Gastroesophageal sphincter (tissue), 4 donors: Measurements from ENCODE around the gene CYBA. TPM values are rescaled to one million over a fixed set of nuclear protein-coding genes. Genes with fewer than 3 reads are reported as not detected.

ENCODE experiments used
- ATAC-seq: fragments of 150-250 bp; one replicate; pipeline ENCODE4 v1.9.1; 2016; ENCODE audit warnings: mild to moderate bottlenecking, moderate library complexity
- H3K27ac ChIP-seq, 4 donors: fragments of 200-600 bp; sonication (generic) in 3 of 4; 1 replicate in 3 of 4; 2 replicates in 1 of 4; pipeline ENCODE4 v1.5.1; 2016 to 2019
- H3K27me3 ChIP-seq: fragments of 200-600 bp; sonication (generic); one replicate; pipeline ENCODE4 v1.5.1; 2019
- H3K36me3 ChIP-seq, 2 donors: fragments of 200-600 bp; sonication (generic); one replicate each; pipeline ENCODE4 v1.5.1; 2019; ENCODE audit warnings: control low read depth in 1 of 2
- H3K4me1 ChIP-seq, 3 donors: fragments of 200-600 bp; sonication (generic); 1 replicate in 2 of 3; 2 replicates in 1 of 3; pipeline ENCODE4 v1.5.1; 2016 to 2019; ENCODE audit warnings: control low read depth in 2 of 3
- H3K4me3 ChIP-seq, 2 donors: fragments of 200-600 bp; sonication (generic); one replicate each; pipeline ENCODE4 v1.5.1; 2019; ENCODE audit warnings: mild to moderate bottlenecking in 1 of 2, moderate library complexity in 1 of 2
- H3K9me3 ChIP-seq, 3 donors: fragments of 200-600 bp; sonication (generic); one replicate each; pipeline ENCODE4 v1.5.1; 2017 to 2019; ENCODE audit warnings: control low read depth in 2 of 3
- CTCF ChIP-seq, 4 experiments: fragments of 200-600 bp in 2 of 4; fragments of 450-650 bp in 2 of 4; sonication (generic) in 1 of 4; IDR thresholded peaks; one replicate each; pipeline ENCODE4 v1.5.1; 2017 to 2019; ENCODE audit warnings: antibody characterized with exemption in 4 of 4, mild to moderate bottlenecking in 2 of 4, moderate library complexity in 2 of 4
- EP300 ChIP-seq: sonication (generic); formaldehyde crosslinking; IDR thresholded peaks from one replicate; pipeline ENCODE4 v1.6.1; 2017; ENCODE audit warnings: antibody characterized with exemption, mild to moderate bottlenecking
- POLR2A ChIP-seq, 2 donors: fragments of 450-650 bp; IDR thresholded peaks; one replicate each; pipeline ENCODE4 v1.6.1; 2017; ENCODE audit warnings: antibody characterized with exemption in 2 of 2, mild to moderate bottlenecking in 2 of 2, moderate library complexity in 1 of 2
- POLR2AphosphoS5 ChIP-seq: sonication (generic); formaldehyde crosslinking; IDR thresholded peaks from one replicate; pipeline ENCODE4 v1.6.1; 2017; ENCODE audit warnings: antibody characterized with exemption
- WGBS, 2 donors: methylation state at CpG; one replicate each; pipeline ENCODE4 v1.1.5; 2018; ENCODE audit warnings: low coverage in 1 of 2; 5-methylcytosine and 5-hydroxymethylcytosine counted together
- total RNA-seq, 4 donors: library from RNA; depleted of rRNA; stranded (reverse); fragments of >200 nt; gene quantifications; one replicate each; pipeline ENCODE4 v1.1.0, GENCODE V29; 2016

CYBA gene
- total RNA-seq, 4 donors from 2014 or later: 19.9 to 135 (median 79.1) TPM

GRCh38 chr16:88601313-88602036 is 49.4 kb downstream of the CYBA start:
- TF ChIP-seq POLR2AphosphoS5: no peak
- TF ChIP-seq EP300: no peak
- no peak for TF ChIP-seq POLR2A (IDR thresholded peaks at IDR 0.05)
- no peak for TF ChIP-seq CTCF (IDR thresholded peaks at IDR 0.05)
- H3K27me3 ChIP-seq: no peaks in the 10 kb centered on the region
- no peaks in the 10 kb centered on the region for H3K9me3 ChIP-seq
- no peak for ATAC-seq
- WGBS, 2 donors: 75 to 77% methylated on average over 5 to 6 of the region's 9 CpGs
- H3K4me3 ChIP-seq: no peak overlapping the region
- H3K4me1 ChIP-seq: peaks cover 0 to 22% (median 0%) of the 10 kb centered on the region in 3 donors
- H3K27ac ChIP-seq: no peak overlapping the region
- peaks cover 0 to 87% of the 10 kb centered on the region in 2 donors for H3K36me3 ChIP-seq

- Histone ChIP-seq H3K4me1 (peaks cover 0 to 22% (median 0%) of the 10 kb centered on the region in 3 donors), H3K9me3 (no peaks in the 10 kb centered on the region), H3K27ac (peak overlapping the region in 3 of 4 donors; percentile 18 to 68 (median 53)), H3K27me3 (no peaks in the 10 kb centered on the region), H3K4me3 (no peak overlapping the region), H3K36me3 (peaks cover 0 to 77% of the 10 kb centered on the region in 2 donors)
- WGBS, 2 donors: 86 to 100% methylated on average over 1 to 2 of the region's 6 CpGs
- TF ChIP-seq POLR2A (IDR thresholded peaks at IDR 0.05) (no peak), CTCF (IDR thresholded peaks at IDR 0.05) (no peak), POLR2AphosphoS5 (no peak), EP300 (no peak)
- ATAC-seq: no peak
Measured at GRCh38 chr16:88600539-88600896, 50.3 kb downstream of the CYBA start.

- no peak for TF ChIP-seq CTCF (IDR thresholded peaks at IDR 0.05)
- WGBS, 2 donors: 79 to 87% methylated on average over 17 to 18 of the region's 25 CpGs
Measured at GRCh38 chr16:88599825-88600538, 50.9 kb downstream of the CYBA start.

GRCh38 chr16:88599092-88599733 is 51.6 kb downstream of the CYBA start:
- peak; percentile 81 for ATAC-seq
- WGBS, 2 donors: 48 to 53% methylated on average over 3 of the region's 14 CpGs
- Histone ChIP-seq H3K4me1 (peaks cover 0 to 22% (median 0%) of the 10 kb centered on the region in 3 donors), H3K36me3 (peaks cover 0 to 64% of the 10 kb centered on the region in 2 donors), H3K27me3 (no peaks in the 10 kb centered on the region), H3K27ac (peak overlapping the region in 3 of 4 donors; percentile 53 to 68 (median 62)), H3K4me3 (no peak overlapping the region), H3K9me3 (no peaks in the 10 kb centered on the region)
- TF ChIP-seq EP300 (no peak), POLR2AphosphoS5 (peak; percentile 47)

More at GRCh38 chr16:88599825-88600538, 50.9 kb downstream of the CYBA start:
- no peaks in the 10 kb centered on the region for H3K9me3 ChIP-seq
- ATAC-seq: peak; percentile 18
- H3K4me1 ChIP-seq: peaks cover 0 to 22% (median 0%) of the 10 kb centered on the region in 3 donors
- no peak overlapping the region for H3K4me3 ChIP-seq
- peak overlapping the region in 3 of 4 donors; percentile 18 to 68 (median 53) for H3K27ac ChIP-seq
- no peaks in the 10 kb centered on the region for H3K27me3 ChIP-seq
- peaks cover 0 to 72% of the 10 kb centered on the region in 2 donors for H3K36me3 ChIP-seq

- Histone ChIP-seq H3K4me1 (peaks cover 0 to 22% (median 0%) of the 10 kb centered on the region in 3 donors), H3K9me3 (no peaks in the 10 kb centered on the region), H3K27ac (peak overlapping the region in 3 of 4 donors; percentile 14 to 55 (median 53)), H3K27me3 (no peaks in the 10 kb centered on the region), H3K36me3 (peaks cover 0 to 64% of the 10 kb centered on the region in 2 donors), H3K4me3 (no peak overlapping the region)
- 80% methylated on average over 7 to 12 of the region's 21 CpGs for WGBS, 2 donors
- ATAC-seq: no peak
- TF ChIP-seq EP300 (no peak), POLR2AphosphoS5 (no peak), POLR2A (IDR thresholded peaks at IDR 0.05) (no peak), CTCF (IDR thresholded peaks at IDR 0.05) (no peak)
Measured at GRCh38 chr16:88597856-88598491, 52.9 kb downstream of the CYBA start.
